VCaP (cell line): ENCODE results near the gene FAM43A.
A peak's percentile ranks its signal among the peaks of the same experiment; 100 is the strongest.

Experiments used
- H3K27ac ChIP-seq: fragments of 450-650 bp; 2 replicates; pipeline ENCODE4 v1.5.1; 2017
- CTCF ChIP-seq: fragments of 450-650 bp; conservative IDR thresholded peaks from 2 replicates; pipeline ENCODE4 v1.5.1; 2017; ENCODE audit warnings: mild to moderate bottlenecking, moderate library complexity

Gene FAM43A

GRCh38 chr3:194690501-194691372 lies 5.1 kb downstream of the FAM43A start:
- peak overlapping the region; percentile 67 for H3K27ac ChIP-seq
- no peak for TF ChIP-seq CTCF

- H3K27ac ChIP-seq = peak overlapping the region; percentile 67
- no peak for TF ChIP-seq CTCF
Observed at GRCh38 chr3:194691481-194692283, 6.0 kb downstream of the FAM43A start.

- H3K27ac ChIP-seq = no peak overlapping the region
- no peak for TF ChIP-seq CTCF
Observed at GRCh38 chr3:194696702-194697101, 11.0 kb downstream of the FAM43A start.

GRCh38 chr3:194702545-194702944 lies 16.9 kb downstream of the FAM43A start:
- no peak for TF ChIP-seq CTCF
- no peak overlapping the region for H3K27ac ChIP-seq

GRCh38 chr3:194705227-194705626 lies 19.5 kb downstream of the FAM43A start:
- H3K27ac ChIP-seq = no peak overlapping the region
- no peak for TF ChIP-seq CTCF

- no peak overlapping the region for H3K27ac ChIP-seq
- no peak for TF ChIP-seq CTCF
Observed at GRCh38 chr3:194705761-194706160, 20.1 kb downstream of the FAM43A start.

- no peak overlapping the region for H3K27ac ChIP-seq
- TF ChIP-seq CTCF = no peak
Observed at GRCh38 chr3:194707147-194707540, 21.5 kb downstream of the FAM43A start.
